Adipose tissue (tissue), 3 donors: ENCODE results near the gene BLTP2. TPM values are rescaled to one million over a fixed set of nuclear protein-coding genes. Genes with fewer than 3 reads are reported as not detected.
A peak's percentile ranks its signal among the peaks of the same experiment; 100 is the strongest.
"Not testable (repeated sequence)": the region's sequence is repeated elsewhere in the genome, so short reads cannot be mapped to it uniquely, and the experiment has no call there.

Experiments
- H3K27ac ChIP-seq: one replicate; pipeline ENCODE4 v1.5.1; 2013; ENCODE audit warnings: low read depth, low read length
- WGBS, 3 donors: extraction: QIAGEN DNeasy Blood & Tissue Kit; methylation state at CpG; one replicate each; pipeline ENCODE4 v1.1.7; 2013; 5-methylcytosine and 5-hydroxymethylcytosine counted together
- polyA plus RNA-seq, 3 donors: library from polyadenylated mRNA; stranded (reverse); fragments of 200-250 nt; gene quantifications; one replicate each; pipeline ENCODE4 v1.2.3, GENCODE V29; 2013
- donor health status: healthy with polysubstance abuse.
- donor health status: Bipolar disorder and iron deficiency.
- donor health status: healthy.

BLTP2 gene
- polyA plus RNA-seq, 3 donors = 19.6 to 42.6 (median 33.7) TPM

GRCh38 chr17:28612936-28613872, 31.8 kb downstream of the BLTP2 start:
- 76 to 82% (median 76%) methylated on average over 6 of the region's 6 CpGs for WGBS, 3 donors
- no peak overlapping the region for H3K27ac ChIP-seq

- 41 to 64% (median 46%) methylated on average over 2 of the region's 2 CpGs for WGBS, 3 donors
Measured at GRCh38 chr17:28612531-28612930, 32.4 kb downstream of the BLTP2 start.

GRCh38 chr17:28610376-28610775, 34.6 kb downstream of the BLTP2 start:
- 85 to 91% (median 86%) methylated on average over 8 of the region's 8 CpGs for WGBS, 3 donors
- H3K27ac ChIP-seq = no peak overlapping the region

More at GRCh38 chr17:28612531-28612930, 32.4 kb downstream of the BLTP2 start:
- no peak overlapping the region for H3K27ac ChIP-seq

GRCh38 chr17:28604031-28604430, 40.9 kb downstream of the BLTP2 start:
- 95 to 98% (median 96%) methylated on average over 8 to 21 of the region's 31 CpGs for WGBS, 3 donors
- not testable (repeated sequence) for H3K27ac ChIP-seq

GRCh38 chr17:28599311-28600184, 45.4 kb downstream of the BLTP2 start:
- 6 to 9% (median 8%) methylated on average over 40 of the region's 40 CpGs for WGBS, 3 donors
- peak overlapping the region; percentile 55 for H3K27ac ChIP-seq

GRCh38 chr17:28598799-28599310, 46.1 kb downstream of the BLTP2 start, which contains the start of gene SPAG5:
TSS of gene SPAG5 (minus strand) at chr17:28599025. CDS start at chr17:28598946, 79 bp downstream.
- 0 to 1% (median 0%) methylated on average over 44 of the region's 44 CpGs for WGBS, 3 donors
- H3K27ac ChIP-seq = peak within 1 kb of the TSS; percentile 55

- WGBS, 3 donors = 5 to 6% (median 6%) methylated on average over 17 of the region's 17 CpGs
- no peak overlapping the region for H3K27ac ChIP-seq
Measured at GRCh38 chr17:28598389-28598788, 46.6 kb downstream of the BLTP2 start.

- WGBS, 3 donors = 32 to 41% (median 37%) methylated on average over 5 of the region's 5 CpGs
- H3K27ac ChIP-seq = no peak overlapping the region
Measured at GRCh38 chr17:28597606-28598383, 47.2 kb downstream of the BLTP2 start.

Other genes with a start within 250 kb of the BLTP2 start
- 1 to 10 TPM; 1.2 to 5.3 (median 3.9) TPM for gene SLC46A1, start 238.9 kb downstream of the BLTP2 start, polyA plus RNA-seq
- under 1 TPM in 2 of 3 donors, not detected in 1; 0.03 to 0.09 TPM for gene SLC13A2, start 171.5 kb downstream of the BLTP2 start, polyA plus RNA-seq
- gene FOXN1, start 138.8 kb downstream of the BLTP2 start, polyA plus RNA-seq = under 1 TPM in 2 of 3 donors, not detected in 1; 0.01 to 0.03 TPM
- gene UNC119, start 92.5 kb downstream of the BLTP2 start, polyA plus RNA-seq = 10 to 100 TPM; 12.5 to 16.6 (median 15.0) TPM
- 10 to 100 TPM; 18.9 to 60.3 (median 24.8) TPM for gene PIGS, start 73.6 kb downstream of the BLTP2 start, polyA plus RNA-seq
- 10 to 100 TPM in 2 of 3 donors, 1 to 10 TPM in 1; 5.4 to 59.0 (median 23.8) TPM for gene ALDOC, start 68.3 kb downstream of the BLTP2 start, polyA plus RNA-seq
- 1 to 10 TPM; 1.5 to 3.3 (median 2.9) TPM for gene SPAG5, start 46.1 kb downstream of the BLTP2 start, polyA plus RNA-seq
- 1 to 10 TPM; 1.8 to 3.3 (median 2.9) TPM for gene RSKR, start 31.0 kb downstream of the BLTP2 start, polyA plus RNA-seq
- gene SDF2, start 16.7 kb upstream of the BLTP2 start, polyA plus RNA-seq = 10 to 100 TPM; 31.0 to 45.5 (median 40.4) TPM
- gene SUPT6H, start 17.0 kb upstream of the BLTP2 start, polyA plus RNA-seq = 10 to 100 TPM; 16.3 to 33.9 (median 33.6) TPM
- gene PROCA1, start 66.7 kb upstream of the BLTP2 start, polyA plus RNA-seq = 1 to 10 TPM in 2 of 3 donors, under 1 TPM in 1; 0.35 to 2.9 (median 1.2) TPM
- gene RAB34, start 72.7 kb upstream of the BLTP2 start, polyA plus RNA-seq = 100 to 1,000 TPM in 1 of 3 donors, 10 to 100 TPM in 1, 1 to 10 TPM in 1; 7.9 to 125 (median 38.3) TPM
- gene RPL23A, start 74.8 kb upstream of the BLTP2 start, polyA plus RNA-seq = 1,000 to 10,000 TPM in 2 of 3 donors, 100 to 1,000 TPM in 1; 866 to 1,848 (median 1,584) TPM
- gene TLCD1, start 81.1 kb upstream of the BLTP2 start, polyA plus RNA-seq = 10 to 100 TPM in 1 of 3 donors, 1 to 10 TPM in 2; 2.4 to 11.7 (median 5.4) TPM
- gene NEK8, start 83.6 kb upstream of the BLTP2 start, polyA plus RNA-seq = 1 to 10 TPM; 1.8 to 2.7 (median 1.9) TPM
- gene TRAF4, start 98.9 kb upstream of the BLTP2 start, polyA plus RNA-seq = 10 to 100 TPM; 10.9 to 22.7 (median 19.5) TPM
- 1 to 10 TPM; 4.9 to 9.2 (median 5.6) TPM for gene FAM222B, start 197.6 kb upstream of the BLTP2 start, polyA plus RNA-seq
- 10 to 100 TPM; 22.8 to 40.5 (median 34.1) TPM for gene ERAL1, start 209.9 kb upstream of the BLTP2 start, polyA plus RNA-seq